ENCODE results near the gene CHIA. TPM values are rescaled to one million over a fixed set of nuclear protein-coding genes. Genes with fewer than 3 reads are reported as not detected.

Gene CHIA
- total and polyA plus RNA-seq, 2 of the 4 experiments (the other 2 are of a cell fraction): not detected

DNA sequence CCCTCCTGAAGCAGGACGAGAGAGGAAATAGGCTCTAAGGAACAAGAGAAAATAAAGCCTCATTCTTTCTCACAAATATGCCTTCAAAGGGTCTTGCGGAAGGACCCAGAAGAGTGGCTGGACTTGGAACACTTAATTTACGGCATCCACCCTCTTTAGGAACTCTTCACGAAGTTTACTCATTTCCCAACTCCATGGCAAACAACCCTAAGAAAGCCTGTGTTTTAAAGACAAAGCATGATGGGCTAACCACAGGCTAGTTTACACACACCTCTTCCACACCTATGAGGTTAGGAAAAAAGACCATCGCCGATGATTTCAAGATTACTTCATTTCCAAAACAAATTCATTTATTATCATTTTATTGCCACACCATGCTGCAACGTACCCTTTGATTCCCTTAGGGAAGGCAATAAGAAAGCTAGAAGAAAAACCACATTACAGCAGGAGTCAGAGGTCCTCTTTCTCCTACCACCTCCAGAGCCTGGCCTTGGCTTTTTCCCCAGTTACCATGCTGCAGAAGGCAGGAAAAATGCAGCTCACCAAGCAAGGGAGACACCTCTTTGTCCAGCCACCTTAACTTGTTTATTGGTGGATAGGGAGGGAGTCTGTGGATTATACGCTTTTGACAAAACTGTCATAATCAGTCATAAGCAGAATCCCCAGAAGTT, 33.5 kb upstream of the CHIA start:
- dilution Hi-C loops (cut with HindIII; ENCODE audit: low sequenced_read_pairs, unreplicated experiment): no loop called here
- POLR2A ChIA-PET (ENCODE audit: unreplicated experiment): no interaction called here
- CTCF ChIA-PET: no interaction called here

More for the DNA sequence above, 33.5 kb upstream of the CHIA start:
- no peak for DNase-seq
- no peaks in the 10 kb centered on the region for H3K36me3 ChIP-seq (ENCODE audit: control insufficient read depth, insufficient read depth, low read length)
- no peak overlapping the region for H2BK5ac ChIP-seq (ENCODE audit: low read depth, low read length, poor library complexity, severe bottlenecking)
- H4K91ac ChIP-seq (ENCODE audit: insufficient read depth, low read depth, low read length): no peak overlapping the region
- in situ Hi-C loops (cut with MboI; ENCODE audit: low sequenced_read_pairs): no loop called here
- H2AK5ac ChIP-seq (ENCODE audit: low read depth, low read length): no peak overlapping the region
- 36% methylated on average over 2 of the region's 8 CpGs; no CpG with 5 or more reads in 1 of the 2 experiments for WGBS, 2 experiments (ENCODE audit: extremely low coverage in 2 of 2, insufficient read length in 1 of 2)
- H3K4me3 ChIP-seq (ENCODE audit: insufficient read depth, low read depth, low read length): no peak overlapping the region
- intact Hi-C loops (cut with micrococcal nuclease): loop anchor here (10.0 kb wide), 1 partner anchor 768 kb away; no protein-coding TSS in a partner anchor
- H3K4ac ChIP-seq (ENCODE audit: low read depth, low read length): no peak overlapping the region
- no peak overlapping the region for H3K9ac ChIP-seq (ENCODE audit: low read depth, low read length)
- H2BK20ac ChIP-seq (ENCODE audit: low read depth, low read length): no peak overlapping the region
- H4K5ac ChIP-seq (ENCODE audit: low read depth, low read length): no peak overlapping the region
- H3K4me1 ChIP-seq (ENCODE audit: control insufficient read depth, insufficient read depth, low read length): no peaks in the 10 kb centered on the region
- H2AK9ac ChIP-seq (replicated peaks; ENCODE audit: low read depth, low read length, poor library complexity): no peak overlapping the region
- no peak overlapping the region for H3K23ac ChIP-seq (ENCODE audit: low read depth, low read length)
- no peak for ATAC-seq (ENCODE audit: low read depth)
- H4K8ac ChIP-seq (ENCODE audit: low read depth in 2 of 2, low read length in 2 of 2): no peak overlapping the region
- H2AFZ ChIP-seq (replicated peaks; ENCODE audit: low read length, poor library complexity): no peak overlapping the region
- H3K79me1 ChIP-seq (ENCODE audit: low read depth in 1 of 2, low read length in 2 of 2): no peaks in the 10 kb centered on the region
- no peak overlapping the region for H3K18ac ChIP-seq (ENCODE audit: low read depth, low read length)
- no peaks in the 10 kb centered on the region for H3K9me1 ChIP-seq (ENCODE audit: insufficient read depth, low read length)
- no peaks in the 10 kb centered on the region for H4K20me1 ChIP-seq (ENCODE audit: insufficient read depth, low read length)
- H2BK120ac ChIP-seq (ENCODE audit: low read depth, low read length): no peak overlapping the region
- H3K9me3 ChIP-seq (ENCODE audit: control insufficient read depth, insufficient read depth, low read length): no peaks in the 10 kb centered on the region
- H3K4me2 ChIP-seq (ENCODE audit: low read depth, low read length): no peak overlapping the region
- H3K56ac ChIP-seq (ENCODE audit: extremely low read depth, insufficient read depth, low read length): no peak overlapping the region
- H3K14ac ChIP-seq (replicated peaks; ENCODE audit: low read depth, low read length): no peak overlapping the region
- peaks cover 13% of the 10 kb centered on the region for H3K27me3 ChIP-seq (ENCODE audit: control insufficient read depth, insufficient read depth, low read length)
- no peak overlapping the region for H3K27ac ChIP-seq (ENCODE audit: insufficient read depth, low read length)
- no peak overlapping the region for H2BK15ac ChIP-seq (ENCODE audit: low read depth, low read length)
- TF ChIP-seq CEBPB (IDR thresholded peaks at IDR 0.05; ENCODE audit: low read depth, low read length) (no peak), RFX5 (IDR thresholded peaks at IDR 0.05; ENCODE audit: low read depth, low read length) (no peak), FOS (IDR thresholded peaks at IDR 0.05; ENCODE audit: low read depth, low read length) (no peak), POLR2A (IDR thresholded peaks at IDR 0.05; ENCODE audit: low read depth, low read length) (no peak), RAD21 (IDR thresholded peaks at IDR 0.05; ENCODE audit: low read length) (no peak), BHLHE40 (IDR thresholded peaks at IDR 0.05; ENCODE audit: low read depth, low read length) (no peak), NFE2L2 (IDR thresholded peaks at IDR 0.05; ENCODE audit: low read depth, low read length) (no peak), SMC3 (IDR thresholded peaks at IDR 0.05; ENCODE audit: low read depth, low read length) (no peak), MXI1 (IDR thresholded peaks at IDR 0.05; ENCODE audit: borderline replicate concordance, low read depth, low read length) (no peak), RCOR1 (IDR thresholded peaks at IDR 0.05; ENCODE audit: insufficient replicate concordance, low read length) (no peak), MAZ (IDR thresholded peaks at IDR 0.05; ENCODE audit: borderline replicate concordance, low read depth, low read length) (no peak), MAFK (IDR thresholded peaks at IDR 0.05; ENCODE audit: low read depth, low read length) (no peak)
- TF ChIP-seq, protein P1, sequence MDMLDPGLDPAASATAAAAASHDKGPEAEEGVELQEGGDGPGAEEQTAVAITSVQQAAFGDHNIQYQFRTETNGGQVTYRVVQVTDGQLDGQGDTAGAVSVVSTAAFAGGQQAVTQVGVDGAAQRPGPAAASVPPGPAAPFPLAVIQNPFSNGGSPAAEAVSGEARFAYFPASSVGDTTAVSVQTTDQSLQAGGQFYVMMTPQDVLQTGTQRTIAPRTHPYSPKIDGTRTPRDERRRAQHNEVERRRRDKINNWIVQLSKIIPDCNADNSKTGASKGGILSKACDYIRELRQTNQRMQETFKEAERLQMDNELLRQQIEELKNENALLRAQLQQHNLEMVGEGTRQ (IDR thresholded peaks at IDR 0.05; ENCODE audit: low read depth, low read length): no peak
- TF ChIP-seq, protein P2, sequence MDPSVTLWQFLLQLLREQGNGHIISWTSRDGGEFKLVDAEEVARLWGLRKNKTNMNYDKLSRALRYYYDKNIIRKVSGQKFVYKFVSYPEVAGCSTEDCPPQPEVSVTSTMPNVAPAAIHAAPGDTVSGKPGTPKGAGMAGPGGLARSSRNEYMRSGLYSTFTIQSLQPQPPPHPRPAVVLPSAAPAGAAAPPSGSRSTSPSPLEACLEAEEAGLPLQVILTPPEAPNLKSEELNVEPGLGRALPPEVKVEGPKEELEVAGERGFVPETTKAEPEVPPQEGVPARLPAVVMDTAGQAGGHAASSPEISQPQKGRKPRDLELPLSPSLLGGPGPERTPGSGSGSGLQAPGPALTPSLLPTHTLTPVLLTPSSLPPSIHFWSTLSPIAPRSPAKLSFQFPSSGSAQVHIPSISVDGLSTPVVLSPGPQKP (IDR thresholded peaks at IDR 0.05; ENCODE audit: borderline replicate concordance, low read depth, low read length): no peak
- TF ChIP-seq, protein P3, sequence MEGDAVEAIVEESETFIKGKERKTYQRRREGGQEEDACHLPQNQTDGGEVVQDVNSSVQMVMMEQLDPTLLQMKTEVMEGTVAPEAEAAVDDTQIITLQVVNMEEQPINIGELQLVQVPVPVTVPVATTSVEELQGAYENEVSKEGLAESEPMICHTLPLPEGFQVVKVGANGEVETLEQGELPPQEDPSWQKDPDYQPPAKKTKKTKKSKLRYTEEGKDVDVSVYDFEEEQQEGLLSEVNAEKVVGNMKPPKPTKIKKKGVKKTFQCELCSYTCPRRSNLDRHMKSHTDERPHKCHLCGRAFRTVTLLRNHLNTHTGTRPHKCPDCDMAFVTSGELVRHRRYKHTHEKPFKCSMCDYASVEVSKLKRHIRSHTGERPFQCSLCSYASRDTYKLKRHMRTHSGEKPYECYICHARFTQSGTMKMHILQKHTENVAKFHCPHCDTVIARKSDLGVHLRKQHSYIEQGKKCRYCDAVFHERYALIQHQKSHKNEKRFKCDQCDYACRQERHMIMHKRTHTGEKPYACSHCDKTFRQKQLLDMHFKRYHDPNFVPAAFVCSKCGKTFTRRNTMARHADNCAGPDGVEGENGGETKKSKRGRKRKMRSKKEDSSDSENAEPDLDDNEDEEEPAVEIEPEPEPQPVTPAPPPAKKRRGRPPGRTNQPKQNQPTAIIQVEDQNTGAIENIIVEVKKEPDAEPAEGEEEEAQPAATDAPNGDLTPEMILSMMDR (conservative IDR thresholded peaks at IDR 0.05; ENCODE audit: low read depth, low read length): no peak
- no TSS peak for BruUV-seq (replicated peaks)
